ENCODE results near the gene CORO1C.

- TF ChIP-seq ARHGAP35 (IDR thresholded peaks at IDR 0.05; ENCODE audit: partially characterized antibody), result no peak
- no peak for TF ChIP-seq ZNF217 (CRISPR knock-in tag; IDR thresholded peaks at IDR 0.05)
- peak in 1 of 2 experiments; percentile 75; a peak in 2 of 4 replicates for TF ChIP-seq ZNF639 (CRISPR knock-in tag; conservative IDR thresholded peaks at IDR 0.05 in 1 of 2, IDR thresholded peaks at IDR 0.05 in 1 of 2)
- no peak for TF ChIP-seq REST (IDR thresholded peaks at IDR 0.05; ENCODE audit: borderline replicate concordance)
- TF ChIP-seq REST (CRISPR knock-in tag; IDR thresholded peaks at IDR 0.05; ENCODE audit: low read depth), result no peak
- no peak for TF ChIP-seq SREBF2 (CRISPR knock-in tag; IDR thresholded peaks at IDR 0.05)
- no peak for TF ChIP-seq ZNF3 (CRISPR knock-in tag; IDR thresholded peaks at IDR 0.05)
- TF ChIP-seq AFF4 (CRISPR knock-in tag; IDR thresholded peaks at IDR 0.05), result no peak
- no peak for TF ChIP-seq TARDBP (IDR thresholded peaks at IDR 0.05)
- no peak for TF ChIP-seq ZNF124 (CRISPR knock-in tag; IDR thresholded peaks at IDR 0.05)
- TF ChIP-seq CTCF (IDR thresholded peaks at IDR 0.05 in 2 of 3, conservative IDR thresholded peaks at IDR 0.05 in 1 of 3; ENCODE audit: insufficient read depth in 2 of 3, low read depth in 1 of 3, low read length in 3 of 3), result no peak
- TF ChIP-seq BRD4 (IDR thresholded peaks at IDR 0.05), result no peak
- no peak for TF ChIP-seq HDAC2 (IDR thresholded peaks at IDR 0.05)
- TF ChIP-seq SAFB (IDR thresholded peaks at IDR 0.05; ENCODE audit: borderline replicate concordance, low read depth, low read length), result no peak
These were observed 36.5 kb downstream of the CORO1C start for GRCh38 chr12:108694812-108695278.
